Medulla oblongata (tissue), 1 donor: ENCODE results near the gene SUFU.
"Not testable (repeated sequence)": the region's sequence is repeated elsewhere in the genome, so short reads cannot be mapped to it uniquely, and the experiment has no call there.

Experiments used
- DNase-seq: peaks from one replicate; pipeline ENCODE4 v3.0.0-alpha.2; 2015; ENCODE audit errors: extremely low spot score

Gene SUFU

DNA sequence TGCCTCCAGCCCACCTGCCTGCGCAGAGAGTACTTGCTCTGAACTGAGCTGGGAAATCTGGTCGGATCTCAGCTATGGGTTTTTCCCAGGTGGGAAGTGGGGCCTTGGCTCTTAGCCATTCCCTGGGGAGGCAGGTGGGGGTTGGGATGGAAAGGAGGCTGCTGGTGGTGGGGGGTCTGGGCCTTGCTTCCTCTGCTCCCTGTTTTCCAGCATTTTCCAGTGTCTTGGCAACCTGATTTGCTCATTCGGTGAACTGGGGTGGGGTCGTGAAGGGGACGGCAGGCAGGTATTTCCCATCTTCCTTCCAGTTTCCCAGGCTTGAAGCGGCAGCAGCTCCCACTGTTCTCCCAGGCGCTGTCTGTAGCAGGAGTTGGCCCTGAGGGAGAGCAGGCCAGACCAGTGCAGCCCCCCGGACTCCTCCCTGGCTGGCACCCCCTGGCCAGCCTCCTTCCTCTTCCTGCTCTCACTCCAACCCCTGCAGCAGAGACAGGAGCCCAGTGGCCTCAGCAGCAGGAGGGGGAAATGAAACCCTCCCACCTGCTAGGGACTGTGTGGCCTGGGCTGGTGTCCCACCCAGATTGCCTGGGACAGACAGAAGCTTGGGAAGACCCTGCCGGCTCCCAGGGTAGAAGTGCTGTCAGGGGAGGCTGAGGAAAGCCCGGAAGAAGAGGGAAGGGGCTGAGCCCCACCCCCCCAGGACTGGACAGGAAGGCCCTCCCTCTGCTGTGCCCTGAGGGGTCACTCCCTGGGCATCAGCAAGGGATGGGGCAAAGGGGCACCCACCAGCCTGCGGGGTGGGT lies 147.1 kb downstream of the SUFU start:
- DNase-seq, result no peak

DNA sequence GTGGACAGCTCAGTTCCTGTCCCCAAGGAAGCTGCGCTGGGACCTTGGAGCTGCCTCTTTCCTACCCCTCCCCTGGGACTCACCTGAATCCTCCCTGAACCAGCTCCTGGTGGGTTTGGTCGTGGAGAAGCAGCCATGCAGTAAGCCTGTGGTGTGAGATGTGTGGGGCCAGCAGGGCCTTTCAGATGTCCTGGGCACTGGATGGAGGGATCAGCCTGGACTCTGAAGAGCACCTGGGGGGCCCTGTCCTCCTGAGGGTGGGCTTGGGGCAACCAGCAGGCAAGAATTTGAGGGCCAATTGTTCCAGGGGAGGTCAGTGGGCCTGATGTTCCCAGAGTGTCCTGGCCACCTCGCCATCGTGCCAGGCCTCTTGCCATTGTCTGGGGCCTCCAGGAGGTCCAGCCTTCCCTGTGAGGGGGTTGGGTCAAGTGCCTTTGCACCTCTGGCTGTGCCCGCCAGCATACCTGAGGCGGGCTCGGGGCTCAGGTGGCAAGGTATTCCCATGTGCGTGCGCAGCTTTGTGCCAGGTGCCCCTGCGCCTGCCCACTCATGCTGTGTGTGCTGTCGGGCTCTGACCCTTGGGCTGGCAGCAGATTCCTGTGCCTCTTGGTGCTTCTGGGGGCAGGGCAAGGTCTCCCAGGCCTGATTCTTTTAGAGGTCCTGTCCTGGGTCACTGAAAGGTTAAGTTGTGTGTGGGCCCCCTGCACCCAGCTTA lies 147.8 kb downstream of the SUFU start:
- no peak for DNase-seq

DNA sequence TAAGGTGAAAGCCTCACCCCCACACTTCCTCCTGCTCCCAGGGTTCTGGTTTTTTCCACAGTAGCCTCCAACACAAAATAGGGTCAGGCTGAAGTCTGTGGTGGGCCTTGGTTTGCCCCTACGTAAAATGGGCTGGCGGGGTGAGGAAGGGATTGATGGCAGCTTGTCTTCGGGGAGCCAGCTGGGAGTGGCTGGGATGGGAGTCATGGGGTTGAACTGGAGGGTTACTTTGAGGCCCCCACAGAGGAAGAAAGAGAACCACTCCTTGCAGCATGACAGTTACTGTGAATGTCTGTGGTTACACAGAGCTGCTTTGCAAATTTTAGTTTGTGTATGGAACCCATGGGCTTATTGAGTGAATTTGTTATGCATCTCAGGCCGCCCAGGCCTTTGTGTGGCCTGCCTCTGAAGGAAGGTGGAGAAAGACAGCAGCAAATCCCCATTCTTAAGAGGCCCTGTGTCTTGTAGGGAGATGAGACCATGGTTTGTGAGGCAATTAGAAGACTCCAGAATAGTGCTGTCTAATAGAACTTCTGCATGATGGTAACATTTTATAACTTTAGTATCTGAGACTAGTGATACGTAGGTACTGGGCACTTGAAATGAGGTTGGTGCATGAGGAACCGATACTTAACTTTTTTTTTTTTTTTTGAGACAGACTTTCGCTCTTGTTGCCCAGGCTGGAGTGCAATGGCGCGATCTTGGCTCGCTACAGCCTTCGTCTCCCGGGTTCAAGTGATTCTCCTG lies 148.6 kb downstream of the SUFU start:
- no peak for DNase-seq

DNA sequence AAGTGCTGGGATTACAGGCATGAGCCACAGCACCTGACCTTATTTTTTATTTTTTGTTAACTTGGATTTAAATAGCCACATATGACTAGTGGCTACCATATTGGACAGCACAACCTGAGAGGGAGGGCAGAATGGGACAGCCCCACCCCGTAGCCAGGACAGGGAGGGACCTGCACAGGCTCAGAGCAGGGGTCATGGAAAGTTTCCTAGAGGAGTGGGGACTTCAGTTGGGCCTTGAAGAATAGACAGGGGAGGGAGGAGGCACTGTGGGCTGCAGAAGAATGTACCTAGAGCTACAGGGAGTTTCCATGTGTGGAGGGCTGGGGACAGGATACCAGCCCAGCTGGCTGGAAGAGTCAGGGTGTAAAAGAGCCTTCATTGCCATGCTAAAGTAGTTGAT lies 149.3 kb downstream of the SUFU start:
- DNase-seq, result no peak

DNA sequence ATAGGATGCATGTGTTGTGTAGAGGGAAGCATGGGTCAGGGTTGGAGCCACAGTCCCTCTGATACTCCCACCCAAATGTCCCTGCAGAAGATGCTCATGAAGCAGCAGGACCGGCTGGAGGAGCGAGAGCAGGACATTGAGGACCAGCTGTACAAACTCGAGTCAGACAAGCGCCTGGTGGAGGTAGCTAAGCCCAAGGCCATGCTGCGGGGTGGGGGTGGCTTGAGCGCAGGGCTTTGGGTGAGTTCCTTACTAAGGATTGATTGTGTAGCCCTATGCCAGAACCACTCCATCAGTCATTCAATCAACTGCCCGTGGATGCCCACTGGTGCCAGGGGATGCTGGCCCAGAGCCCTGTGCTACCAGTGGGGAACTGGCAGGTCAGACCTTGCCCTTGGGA lies 150.8 kb downstream of the SUFU start:
- DNase-seq, result no peak

DNA sequence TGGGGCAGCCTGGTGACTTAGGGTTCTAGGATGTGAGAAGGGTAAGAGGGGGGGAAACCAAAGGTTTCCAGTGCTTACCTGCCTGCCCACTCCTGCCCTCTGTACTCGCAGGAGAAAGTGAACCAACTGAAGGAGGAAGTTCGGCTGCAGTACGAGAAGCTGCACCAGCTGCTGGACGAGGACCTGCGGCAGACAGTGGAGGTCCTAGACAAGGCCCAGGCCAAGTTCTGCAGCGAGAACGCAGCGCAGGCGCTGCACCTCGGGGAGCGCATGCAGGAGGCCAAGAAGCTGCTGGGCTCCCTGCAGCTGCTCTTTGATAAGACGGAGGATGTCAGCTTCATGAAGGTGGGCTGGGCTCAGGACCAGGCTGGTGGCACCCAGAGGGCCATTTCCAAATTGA lies 151.2 kb downstream of the SUFU start:
- no peak for DNase-seq

DNA sequence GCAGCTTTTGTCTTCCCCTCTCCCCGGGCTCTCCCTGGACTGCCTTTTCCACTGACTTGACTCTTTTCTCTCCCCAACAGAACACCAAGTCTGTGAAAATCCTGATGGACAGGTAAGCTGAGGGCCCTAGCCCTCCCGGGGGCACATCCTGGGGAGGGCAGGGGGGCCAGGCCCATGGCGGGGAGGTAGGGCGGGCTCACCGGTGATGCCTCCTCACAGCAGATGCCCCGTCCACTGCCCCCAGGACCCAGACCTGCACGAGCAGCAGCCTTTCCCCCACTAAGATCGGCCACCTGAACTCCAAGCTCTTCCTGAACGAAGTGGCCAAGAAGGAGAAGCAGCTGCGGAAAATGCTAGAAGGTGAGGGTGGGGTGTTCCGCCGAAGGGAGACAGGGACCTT lies 152.3 kb downstream of the SUFU start:
- no peak for DNase-seq

DNA sequence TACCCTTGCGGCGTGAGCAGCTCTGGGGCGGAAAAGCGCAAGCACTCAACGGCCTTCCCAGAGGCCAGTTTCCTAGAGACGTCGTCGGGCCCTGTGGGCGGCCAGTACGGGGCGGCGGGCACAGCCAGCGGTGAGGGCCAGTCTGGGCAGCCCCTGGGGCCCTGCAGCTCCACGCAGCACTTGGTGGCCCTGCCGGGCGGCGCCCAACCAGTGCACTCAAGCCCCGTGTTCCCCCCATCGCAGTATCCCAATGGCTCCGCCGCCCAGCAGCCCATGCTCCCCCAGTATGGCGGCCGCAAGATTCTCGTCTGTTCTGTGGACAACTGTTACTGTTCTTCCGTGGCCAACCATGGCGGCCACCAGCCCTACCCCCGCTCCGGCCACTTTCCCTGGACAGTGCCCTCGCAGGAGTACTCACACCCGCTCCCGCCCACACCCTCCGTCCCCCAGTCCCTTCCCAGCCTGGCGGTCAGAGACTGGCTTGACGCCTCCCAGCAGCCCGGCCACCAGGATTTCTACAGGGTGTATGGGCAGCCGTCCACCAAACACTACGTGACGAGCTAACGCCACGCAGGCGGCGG lies 153.1 kb downstream of the SUFU start:
- no peak for DNase-seq

DNA sequence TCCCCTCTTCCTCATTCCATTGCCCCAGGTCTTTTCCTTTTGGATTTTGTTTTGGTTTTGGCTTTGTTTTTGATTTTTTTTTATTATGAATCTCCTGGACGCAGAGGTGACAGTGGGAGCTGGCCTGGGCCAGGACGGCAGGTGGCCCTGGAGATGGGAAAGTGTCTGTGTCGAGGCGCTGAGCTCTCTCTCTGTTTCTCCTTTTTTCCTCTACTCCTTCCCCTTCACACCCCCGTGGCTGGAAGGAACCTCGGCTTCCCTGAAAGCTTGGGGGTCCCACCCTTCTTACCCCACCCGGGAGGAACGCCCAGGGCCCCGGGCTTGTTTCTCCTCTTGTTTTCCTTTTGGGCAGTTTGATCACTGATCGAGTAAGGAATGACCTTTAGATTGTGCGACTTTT lies 153.7 kb downstream of the SUFU start:
- no peak for DNase-seq

DNA sequence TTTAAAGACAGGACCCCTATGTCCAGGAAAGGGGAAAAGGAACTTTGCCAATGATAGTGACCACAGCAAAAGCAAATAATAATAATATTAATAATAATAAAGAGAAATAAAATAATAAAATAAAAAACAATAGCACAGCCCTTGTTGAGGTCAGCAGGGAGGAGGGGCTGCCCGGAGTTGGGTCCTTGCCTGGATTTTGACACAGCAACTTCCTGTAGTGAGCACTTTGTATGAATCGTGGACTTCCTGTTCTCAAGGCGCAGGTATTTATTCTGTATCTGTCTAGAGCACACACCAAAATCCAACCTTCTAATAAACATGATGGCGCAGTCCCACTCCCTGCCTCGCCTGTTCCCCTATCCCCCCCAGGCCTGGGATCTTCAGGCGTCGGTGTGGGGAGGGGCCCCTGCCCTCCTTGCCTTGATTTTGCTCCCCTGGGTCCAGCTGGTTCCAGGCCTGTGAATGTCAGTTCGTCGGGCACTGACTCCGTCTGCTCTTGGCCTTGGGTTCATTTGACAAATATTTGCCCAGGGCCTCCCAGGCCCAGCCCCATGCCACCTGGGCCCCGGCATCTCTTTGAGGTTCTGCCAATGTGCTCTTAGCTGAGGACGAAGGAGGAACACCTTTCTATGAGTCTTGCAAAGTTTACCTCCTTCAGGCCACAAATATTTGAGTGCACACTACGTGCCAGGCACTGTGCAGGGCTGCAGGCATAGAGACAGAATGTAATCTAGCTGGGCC lies 154.4 kb downstream of the SUFU start:
- no peak for DNase-seq

DNA sequence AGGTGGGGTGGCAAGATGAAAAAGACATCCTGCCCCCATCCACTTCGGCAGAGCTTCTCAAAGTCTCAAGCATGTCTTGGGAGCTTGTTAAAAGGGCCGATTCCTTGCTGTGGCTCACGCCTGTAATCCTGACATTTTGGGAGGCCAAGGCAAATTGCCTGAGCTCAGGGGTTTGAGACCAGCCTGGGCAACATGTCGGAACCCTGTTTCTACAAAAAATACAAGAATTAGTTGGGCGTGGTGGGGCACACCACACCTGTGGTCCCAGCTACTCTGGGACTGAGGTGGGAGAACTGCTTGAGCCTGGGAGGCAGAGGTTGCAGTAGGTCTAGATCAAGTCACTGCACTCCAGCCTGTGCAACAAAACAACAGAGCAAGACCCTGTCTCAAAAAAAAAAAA lies 155.0 kb downstream of the SUFU start:
- no peak for DNase-seq

DNA sequence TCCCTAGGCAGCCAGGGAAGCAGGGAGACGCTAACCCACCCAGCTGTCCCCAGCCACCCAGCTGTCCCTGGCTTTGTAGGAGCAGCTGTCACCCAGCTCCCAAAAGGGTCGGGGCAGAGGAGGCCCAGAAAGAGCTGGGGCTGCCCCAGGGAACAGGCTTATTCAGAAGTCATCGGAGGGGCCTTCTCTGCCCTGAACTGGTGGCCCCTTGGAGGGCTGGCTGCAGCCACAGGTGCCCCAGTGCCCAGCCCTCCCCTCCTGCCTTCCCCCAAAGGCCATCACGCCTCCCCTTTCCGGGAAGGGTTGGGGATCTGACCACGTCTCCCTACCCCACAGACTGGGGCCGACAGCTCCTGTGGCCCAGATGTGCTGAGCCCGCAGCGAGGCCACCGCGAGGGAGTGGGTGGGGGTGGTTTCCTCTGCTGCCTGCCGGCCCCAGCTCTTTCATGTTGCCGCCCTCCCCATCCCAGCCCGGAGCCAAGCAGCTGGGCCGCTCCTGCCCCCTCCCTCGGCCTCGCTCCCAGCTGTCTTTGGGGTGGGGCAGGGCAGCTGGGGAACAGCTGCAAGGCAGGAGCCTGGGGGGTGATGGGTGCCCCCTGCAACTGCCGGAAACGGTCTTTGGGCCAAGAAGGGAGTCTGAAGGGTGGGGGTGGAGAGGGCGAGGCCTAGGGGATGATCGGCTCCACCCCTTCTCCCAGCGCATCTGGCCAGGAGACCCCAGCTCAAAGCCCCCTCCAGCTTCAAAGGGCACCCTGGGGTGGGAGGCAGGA lies 157.3 kb downstream of the SUFU start:
- DNase-seq, result no peak

DNA sequence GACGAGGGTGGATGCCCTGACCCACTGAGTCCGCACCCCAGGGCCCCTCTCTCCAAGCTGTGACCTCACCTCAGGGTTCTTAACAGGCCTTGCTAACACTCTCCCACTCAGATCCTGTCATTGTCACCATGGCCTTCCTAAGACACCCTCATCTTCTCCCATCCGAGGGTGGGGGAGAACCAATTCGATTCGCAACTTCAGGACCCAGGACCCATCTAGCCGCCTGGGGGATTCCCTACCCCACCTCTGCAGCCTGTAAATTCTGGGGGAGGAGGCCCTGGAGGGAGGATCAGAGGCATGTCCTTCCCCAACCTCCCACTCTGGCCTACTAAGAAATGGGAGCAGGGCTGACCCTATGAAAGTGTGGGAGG lies 157.9 kb downstream of the SUFU start:
- DNase-seq, result no peak

DNA sequence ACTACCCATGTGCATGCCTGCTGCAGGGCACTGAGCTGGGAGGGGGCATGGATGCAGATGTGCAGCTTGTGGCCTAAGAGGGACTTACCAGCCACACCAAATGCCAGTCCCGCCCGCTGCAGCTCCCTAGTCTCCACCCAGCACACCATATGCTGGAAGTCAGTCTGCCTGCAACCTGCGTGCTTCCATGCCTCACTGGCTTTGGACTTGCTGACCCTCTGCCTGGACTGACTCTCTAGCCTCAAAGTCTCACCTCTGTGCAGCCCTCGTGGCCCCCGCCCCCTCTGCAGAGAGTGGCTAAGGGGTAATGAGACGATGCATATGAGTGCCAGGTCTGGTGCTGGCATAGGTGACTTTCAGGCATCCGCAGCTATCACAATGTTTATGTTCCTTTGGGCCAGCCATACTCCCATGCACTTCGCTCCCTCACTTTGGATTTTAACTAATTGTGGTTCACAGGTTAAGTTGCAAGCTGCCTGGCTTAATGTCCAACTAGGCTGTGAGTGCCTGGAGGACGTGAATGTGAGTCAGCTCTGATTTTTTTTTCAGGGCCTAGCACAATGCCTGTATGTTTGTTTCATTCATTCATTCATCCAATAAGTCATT lies 162.2 kb downstream of the SUFU start:
- DNase-seq, result no peak

DNA sequence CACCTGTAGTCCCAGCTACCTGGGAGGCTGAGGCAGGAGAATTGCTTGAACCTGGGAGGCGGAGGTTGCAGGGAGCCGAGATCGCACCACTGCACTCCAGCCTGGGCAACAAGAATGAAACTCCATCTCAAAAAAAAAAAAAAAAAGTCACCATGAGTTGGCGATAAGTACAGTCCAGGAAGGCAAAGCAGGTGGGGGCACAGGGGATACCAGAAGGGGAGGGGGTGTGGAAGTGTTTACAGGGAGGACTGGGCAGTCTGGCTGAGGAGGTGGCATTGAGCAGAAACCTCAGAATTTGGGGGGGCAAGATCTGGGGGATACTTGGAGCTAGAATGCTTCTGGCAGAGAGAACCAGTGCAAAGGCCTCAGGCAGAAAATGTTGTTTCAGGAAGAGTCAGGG lies 163.6 kb downstream of the SUFU start:
- not testable (repeated sequence) for DNase-seq

DNA sequence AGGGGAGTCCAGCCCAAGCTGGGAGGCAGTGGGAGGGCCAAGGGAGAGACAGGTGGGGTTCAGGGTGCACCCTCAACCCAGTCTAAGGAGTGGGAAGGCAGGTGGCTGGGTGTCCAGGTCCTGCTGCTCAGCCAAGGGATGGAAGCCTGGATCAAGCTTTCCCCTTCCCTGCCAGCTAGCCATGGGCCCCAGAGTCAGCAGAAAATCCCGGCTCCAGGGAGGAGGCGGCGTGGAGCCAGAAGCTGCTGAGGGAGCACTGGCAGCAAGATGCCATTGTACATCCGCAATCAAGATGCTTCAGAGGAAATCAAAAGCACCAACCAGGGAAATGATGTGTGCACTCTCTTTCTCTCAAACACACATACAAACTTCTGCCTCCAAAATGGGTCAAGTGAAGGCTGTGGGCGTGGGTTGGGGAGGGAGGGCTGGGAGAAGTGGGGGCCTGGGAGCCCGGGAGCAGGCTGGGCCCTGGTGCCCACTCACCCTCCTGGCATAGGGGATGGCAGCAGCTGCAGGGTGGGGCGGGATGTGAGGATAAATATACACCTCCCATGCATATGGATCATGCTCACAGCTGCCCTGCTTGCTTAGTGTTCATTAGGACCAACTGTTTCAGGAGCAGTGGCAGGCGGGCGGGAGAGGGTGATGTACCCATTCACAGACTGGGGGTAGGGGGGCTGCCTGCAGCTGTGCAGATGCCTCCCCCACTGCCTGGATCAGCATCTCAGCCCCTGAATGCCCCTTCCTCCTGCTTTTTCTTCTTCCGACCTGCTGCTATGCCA lies 164.7 kb downstream of the SUFU start:
- no peak for DNase-seq

DNA sequence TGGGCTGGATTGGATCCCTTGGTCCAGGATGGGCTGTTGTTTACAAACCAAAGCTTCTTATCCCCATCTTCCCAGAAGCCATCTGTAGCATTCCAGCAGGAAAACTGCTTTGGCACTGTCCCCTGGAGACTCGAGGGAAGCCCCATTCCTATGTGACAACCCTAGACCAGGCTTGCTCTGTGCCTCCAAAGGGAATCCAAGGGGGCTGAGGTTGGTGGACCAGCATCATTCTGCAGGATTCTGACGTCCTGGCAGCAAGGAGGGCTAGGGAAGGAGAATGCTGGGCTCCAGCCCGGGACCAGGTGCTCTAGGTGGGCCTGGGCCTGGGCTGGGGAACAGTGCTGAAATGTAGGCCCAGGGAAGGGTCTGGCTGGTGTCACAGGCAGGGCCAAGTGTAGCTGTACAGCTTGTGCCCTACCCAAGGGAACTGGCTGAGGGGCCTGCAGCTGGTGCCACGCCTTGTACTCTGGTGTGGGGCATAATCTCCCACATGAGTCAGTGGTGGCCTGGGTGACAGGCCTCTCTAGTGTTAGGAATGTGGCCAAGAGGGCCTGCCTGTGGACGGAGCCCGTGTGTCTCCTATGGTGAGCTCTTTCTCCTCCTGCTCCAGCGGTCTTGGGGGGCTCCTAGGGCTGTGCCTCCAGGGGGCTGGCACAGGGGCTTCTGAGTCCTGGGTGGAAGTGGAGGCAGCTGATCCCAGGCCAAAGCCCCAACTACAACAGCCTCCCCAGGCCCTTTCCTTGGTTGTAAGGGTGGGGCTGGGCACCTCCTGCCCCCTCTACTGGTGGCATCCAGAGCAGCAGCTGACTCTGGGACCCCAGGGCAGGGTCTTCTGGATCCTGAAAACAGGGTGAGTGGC lies 165.7 kb downstream of the SUFU start:
- DNase-seq, result no peak

DNA sequence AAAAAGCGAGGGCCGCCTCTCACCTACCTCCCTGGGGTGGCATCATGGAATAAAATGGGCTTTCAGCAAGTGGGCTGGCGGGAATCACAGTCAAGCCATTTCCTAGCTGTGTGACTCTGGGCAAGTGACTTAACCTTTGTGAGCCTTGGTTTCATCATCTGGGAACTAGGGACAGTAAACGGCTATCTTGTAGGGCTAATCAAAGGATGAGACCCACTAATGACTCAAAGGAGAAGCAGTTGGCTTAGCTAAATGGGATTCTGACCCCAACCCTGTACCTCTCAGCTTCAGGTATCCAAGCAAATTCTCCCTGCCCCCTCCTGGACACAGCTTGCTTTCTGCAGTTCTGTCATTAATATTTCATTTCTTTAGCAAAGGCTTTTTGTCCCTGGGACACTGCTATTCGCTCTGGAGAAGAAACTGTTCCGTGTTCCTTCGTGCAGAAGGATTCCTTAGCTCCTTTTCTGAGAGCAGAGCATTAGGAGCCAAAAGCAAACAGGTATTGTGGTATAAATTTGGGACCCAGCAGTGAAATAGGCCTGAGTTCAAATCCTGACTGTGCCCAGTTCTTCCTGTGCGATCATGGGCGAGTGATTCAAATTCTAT lies 166.4 kb downstream of the SUFU start:
- no peak for DNase-seq
